ENCODE results near the gene FAAH. TPM values are rescaled to one million over a fixed set of nuclear protein-coding genes. Genes with fewer than 3 reads are reported as not detected.

FAAH gene
- total and polyA plus RNA-seq, 2 of the 4 experiments (the other 2 are of a cell fraction) = under 0.01 to 0.19 TPM

GRCh38 chr1:46411601-46412341 lies 17.7 kb downstream of the FAAH start:
- no TSS peak for BruUV-seq (replicated peaks)
- Histone ChIP-seq H3K9me1 (ENCODE audit: insufficient read depth, low read length) (0 out of 2 replicates have a peak, but pooled peaks cover 9% of the 10 kb centered on the region), H3K9ac (ENCODE audit: low read depth, low read length) (no peak overlapping the region), H3K9me3 (ENCODE audit: control insufficient read depth, insufficient read depth, low read length) (no peaks in the 10 kb centered on the region), H3K4me3 (ENCODE audit: insufficient read depth, low read depth, low read length) (no peak overlapping the region), H4K20me1 (ENCODE audit: insufficient read depth, low read length) (no peaks in the 10 kb centered on the region), H4K5ac (ENCODE audit: low read depth, low read length) (no peak overlapping the region), H3K4ac (ENCODE audit: low read depth, low read length) (no peak overlapping the region), H4K91ac (ENCODE audit: insufficient read depth, low read depth, low read length) (no peak overlapping the region), H2AK5ac (ENCODE audit: low read depth, low read length) (no peak overlapping the region), H3K14ac (replicated peaks; ENCODE audit: low read depth, low read length) (no peak overlapping the region), H4K8ac (ENCODE audit: low read depth in 2 of 2, low read length in 2 of 2) (no peak overlapping the region), H2BK15ac (ENCODE audit: low read depth, low read length) (no peak overlapping the region), H3K27me3 (ENCODE audit: control insufficient read depth, insufficient read depth, low read length) (peaks cover 35% of the 10 kb centered on the region), H3K36me3 (ENCODE audit: control insufficient read depth, insufficient read depth, low read length) (no peaks in the 10 kb centered on the region), H3K79me1 (ENCODE audit: low read depth in 1 of 2, low read length in 2 of 2) (no peaks in the 10 kb centered on the region), H2AFZ (replicated peaks; ENCODE audit: low read length, poor library complexity) (no peak overlapping the region), H3K4me1 (ENCODE audit: control insufficient read depth, insufficient read depth, low read length) (no peaks in the 10 kb centered on the region; the same call in 1 of the 2 replicates), H2BK5ac (ENCODE audit: low read depth, low read length, poor library complexity, severe bottlenecking) (no peak overlapping the region), H2AK9ac (replicated peaks; ENCODE audit: low read depth, low read length, poor library complexity) (no peak overlapping the region), H3K23ac (ENCODE audit: low read depth, low read length) (no peak overlapping the region), H2BK120ac (ENCODE audit: low read depth, low read length) (no peak overlapping the region), H3K27ac (ENCODE audit: insufficient read depth, low read length) (no peak overlapping the region), H3K18ac (ENCODE audit: low read depth, low read length) (no peak overlapping the region), H3K4me2 (ENCODE audit: low read depth, low read length) (no peak overlapping the region), H2BK20ac (ENCODE audit: low read depth, low read length) (no peak overlapping the region), H3K56ac (ENCODE audit: extremely low read depth, insufficient read depth, low read length) (no peak overlapping the region)
- DNase-seq = no peak
- in situ Hi-C loops (cut with MboI; ENCODE audit: low sequenced_read_pairs) = loop anchor here (25.0 kb wide), 1 partner anchor 301 kb away; the partner anchor contains the start of gene EFCAB14
- no peak for ATAC-seq (ENCODE audit: low read depth)
- POLR2A ChIA-PET (ENCODE audit: unreplicated experiment) = no interaction called here
- CTCF ChIA-PET = no interaction called here
- WGBS, 2 experiments (ENCODE audit: extremely low coverage in 2 of 2, insufficient read length in 1 of 2) = 78% methylated on average over 13 of the region's 16 CpGs; no CpG with 5 or more reads in 1 of the 2 experiments
- TF ChIP-seq FOS (IDR thresholded peaks at IDR 0.05; ENCODE audit: low read depth, low read length) (no peak), CTCF (conservative IDR thresholded peaks at IDR 0.05; ENCODE audit: low read depth, low read length) (0 out of 2 replicates have a peak, but pooled peaks have one; percentile 10), USF2 (IDR thresholded peaks at IDR 0.05; ENCODE audit: low read depth, low read length) (no peak), BHLHE40 (IDR thresholded peaks at IDR 0.05; ENCODE audit: low read depth, low read length) (no peak), MAFK (IDR thresholded peaks at IDR 0.05; ENCODE audit: low read depth, low read length) (no peak)
- dilution Hi-C loops (cut with HindIII; ENCODE audit: low sequenced_read_pairs, unreplicated experiment) = no loop called here
- intact Hi-C loops (cut with micrococcal nuclease) = no loop called here
